ENCODE measurements around the gene CNN1.

DNA sequence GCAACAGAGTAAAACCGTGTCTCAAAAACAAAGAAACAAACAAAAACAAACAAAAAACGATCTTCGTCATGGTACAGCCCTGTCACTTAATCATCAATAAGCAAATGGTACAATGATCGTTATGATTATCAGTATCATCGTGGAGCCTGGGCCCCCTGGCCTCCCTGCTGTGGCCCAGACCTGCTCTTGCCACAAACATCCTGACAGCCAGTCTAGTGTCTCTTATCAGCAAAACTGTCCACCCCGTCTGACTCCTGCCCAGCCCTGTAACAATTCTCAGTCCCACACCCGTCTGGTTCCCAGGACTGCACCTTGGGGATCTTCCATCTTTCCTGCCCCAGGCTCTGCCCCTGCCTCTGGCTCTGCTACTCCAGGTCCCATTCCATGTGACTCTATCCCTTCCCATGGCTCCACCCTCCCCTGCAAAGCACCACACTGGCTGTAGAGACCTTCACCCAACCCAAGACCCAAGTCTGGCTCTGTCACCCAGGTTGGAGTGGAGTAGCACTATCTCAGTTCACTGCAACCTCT is 38.7 kb upstream of the CNN1 start:
- TF ChIP-seq, protein P1, sequence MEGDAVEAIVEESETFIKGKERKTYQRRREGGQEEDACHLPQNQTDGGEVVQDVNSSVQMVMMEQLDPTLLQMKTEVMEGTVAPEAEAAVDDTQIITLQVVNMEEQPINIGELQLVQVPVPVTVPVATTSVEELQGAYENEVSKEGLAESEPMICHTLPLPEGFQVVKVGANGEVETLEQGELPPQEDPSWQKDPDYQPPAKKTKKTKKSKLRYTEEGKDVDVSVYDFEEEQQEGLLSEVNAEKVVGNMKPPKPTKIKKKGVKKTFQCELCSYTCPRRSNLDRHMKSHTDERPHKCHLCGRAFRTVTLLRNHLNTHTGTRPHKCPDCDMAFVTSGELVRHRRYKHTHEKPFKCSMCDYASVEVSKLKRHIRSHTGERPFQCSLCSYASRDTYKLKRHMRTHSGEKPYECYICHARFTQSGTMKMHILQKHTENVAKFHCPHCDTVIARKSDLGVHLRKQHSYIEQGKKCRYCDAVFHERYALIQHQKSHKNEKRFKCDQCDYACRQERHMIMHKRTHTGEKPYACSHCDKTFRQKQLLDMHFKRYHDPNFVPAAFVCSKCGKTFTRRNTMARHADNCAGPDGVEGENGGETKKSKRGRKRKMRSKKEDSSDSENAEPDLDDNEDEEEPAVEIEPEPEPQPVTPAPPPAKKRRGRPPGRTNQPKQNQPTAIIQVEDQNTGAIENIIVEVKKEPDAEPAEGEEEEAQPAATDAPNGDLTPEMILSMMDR (conservative IDR thresholded peaks at IDR 0.05; ENCODE audit: low read length), result no peak
- TF ChIP-seq EZH2phosphoT487 (IDR thresholded peaks at IDR 0.05; ENCODE audit: borderline replicate concordance), result no peak

Measured in Loucy (cell line).